Nephron (organoid): ENCODE results near the gene LRRC8D.

Source experiments
- H3K27ac Mint-ChIP-seq, 3 experiments: 2 replicates each; pipeline ENCODE4 v1.8.0; 2020; ENCODE audit warnings: mixed read lengths in 3 of 3, mild to moderate bottlenecking in 2 of 3, moderate library complexity in 1 of 3
- H3K27me3 Mint-ChIP-seq: 2 replicates; pipeline ENCODE4 v1.8.0; 2021; ENCODE audit warnings: low read depth, mild to moderate bottlenecking, moderate library complexity, mixed read lengths
- H3K36me3 Mint-ChIP-seq: 2 replicates; pipeline ENCODE4 v1.8.0; 2020; ENCODE audit warnings: low read depth, mixed read lengths
- H3K4me1 Mint-ChIP-seq: 2 replicates; pipeline ENCODE4 v1.8.0; 2020; ENCODE audit warnings: mixed read lengths
- H3K4me3 Mint-ChIP-seq, 3 experiments: 2 replicates each; pipeline ENCODE4 v1.8.0; 2020; ENCODE audit warnings: mild to moderate bottlenecking in 3 of 3, mixed read lengths in 3 of 3, moderate library complexity in 2 of 3
- H3K9me3 Mint-ChIP-seq: 2 replicates; pipeline ENCODE4 v1.8.0; 2020; ENCODE audit warnings: mixed read lengths
- CTCF ChIP-seq, 3 experiments: fragments of 200-600 bp; sonication (generic); IDR thresholded peaks; one replicate each; pipeline ENCODE4 v1.5.0; 2021; ENCODE audit warnings: antibody characterized with exemption in 3 of 3; ENCODE audit not compliant: unreplicated experiment in 3 of 3

LRRC8D gene

DNA sequence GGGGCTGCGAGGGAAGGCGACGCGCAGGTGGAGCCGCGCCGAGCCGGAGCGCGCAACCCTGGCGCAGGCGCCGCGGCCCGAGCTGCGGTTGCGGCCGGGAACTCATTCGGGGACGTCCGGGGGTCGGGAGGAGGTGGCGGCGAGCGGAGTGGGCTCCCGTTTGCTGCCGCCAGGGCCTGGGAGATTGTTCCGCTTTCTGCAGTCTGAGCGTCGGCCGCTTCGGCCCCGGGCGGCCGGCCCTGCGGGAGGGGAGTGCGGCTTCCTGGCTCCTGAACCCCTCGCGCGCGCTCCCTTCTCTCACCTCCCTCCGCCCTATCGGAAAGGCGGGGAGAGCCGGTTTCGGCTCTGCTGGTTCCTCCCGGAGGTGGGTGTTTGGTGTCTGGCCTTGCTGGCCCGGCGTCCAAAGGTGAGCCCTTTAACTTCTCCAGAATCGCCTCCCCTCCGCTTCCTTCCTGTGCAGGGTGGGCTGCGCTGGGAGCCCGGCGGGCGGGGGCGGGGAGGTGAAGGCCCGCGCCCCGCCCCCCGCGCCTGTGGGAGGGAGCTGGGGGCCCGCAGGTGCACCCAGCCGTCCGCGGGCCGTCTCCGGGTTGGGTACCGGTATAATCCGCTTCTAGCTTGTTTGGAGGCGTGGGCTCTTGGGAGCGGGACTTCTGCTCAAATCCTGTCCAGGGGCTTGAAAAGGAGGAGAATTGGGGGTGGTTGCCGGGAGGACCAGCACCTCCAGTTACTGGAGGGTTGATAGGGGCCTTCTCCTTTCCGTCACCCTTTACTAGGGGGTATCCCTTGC lies 683 bp downstream of the LRRC8D start:
- Mint-ChIP-seq H3K27me3 (peaks cover 27% of the 10 kb centered on the region), H3K4me3 (peak overlapping the region; percentile 84 to 94 (median 90)), H3K4me1 (peaks cover 12% of the 10 kb centered on the region), H3K9me3 (no peaks in the 10 kb centered on the region), H3K27ac (peak overlapping the region; percentile 30 to 89 (median 60)), H3K36me3 (peaks cover 9% of the 10 kb centered on the region)
- peak in 2 of 3 experiments; percentile 13 to 31 for TF ChIP-seq CTCF (IDR thresholded peaks at IDR 0.05; ENCODE audit: unreplicated experiment in 3 of 3)

GRCh38 chr1:89822109-89822962 lies 1.5 kb downstream of the LRRC8D start:
- H3K27ac Mint-ChIP-seq: peak overlapping the region; percentile 30 to 89 (median 60)
- peak overlapping the region; percentile 84 to 94 (median 90) for H3K4me3 Mint-ChIP-seq
- H3K36me3 Mint-ChIP-seq: peaks cover 12% of the 10 kb centered on the region
- H3K9me3 Mint-ChIP-seq: no peaks in the 10 kb centered on the region
- peaks cover 12% of the 10 kb centered on the region for H3K4me1 Mint-ChIP-seq
- peaks cover 27% of the 10 kb centered on the region for H3K27me3 Mint-ChIP-seq
- TF ChIP-seq CTCF (IDR thresholded peaks at IDR 0.05; ENCODE audit: unreplicated experiment in 3 of 3): no peak

DNA sequence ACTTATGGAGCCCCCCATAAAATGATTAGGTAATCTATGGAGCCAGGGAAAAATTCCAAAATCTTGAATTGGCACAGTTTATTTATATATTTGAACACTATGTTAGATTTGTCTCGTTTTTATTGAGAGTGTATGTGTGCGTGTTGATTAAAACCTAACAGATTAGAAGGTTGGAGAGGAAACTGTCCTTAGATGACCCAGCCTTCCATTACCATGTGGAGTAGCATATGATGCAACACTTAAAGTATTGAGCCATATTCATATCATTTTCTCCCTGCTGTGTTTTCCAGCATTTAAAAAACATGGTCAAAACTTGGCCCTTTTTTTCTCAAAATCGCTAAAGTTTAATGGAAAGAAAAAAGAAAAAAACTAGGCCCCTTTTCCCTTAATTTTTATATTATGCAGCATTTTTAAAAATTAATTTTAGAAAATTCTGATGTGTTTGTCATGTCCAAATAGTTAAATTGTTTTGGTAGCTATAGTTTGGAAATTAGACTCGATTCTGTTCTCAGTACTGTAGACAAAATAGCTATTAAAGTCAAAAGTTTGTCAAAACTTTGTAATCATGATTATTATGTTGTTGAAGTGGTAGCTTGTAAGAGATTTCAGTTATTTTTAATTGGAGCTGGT lies 2.3 kb downstream of the LRRC8D start:
- peak overlapping the region; percentile 84 to 94 (median 90) for H3K4me3 Mint-ChIP-seq
- peaks cover 12% of the 10 kb centered on the region for H3K4me1 Mint-ChIP-seq
- no peaks in the 10 kb centered on the region for H3K9me3 Mint-ChIP-seq
- peak overlapping the region; percentile 22 to 80 (median 37) for H3K27ac Mint-ChIP-seq
- TF ChIP-seq CTCF (IDR thresholded peaks at IDR 0.05; ENCODE audit: unreplicated experiment in 3 of 3): no peak
- peaks cover 27% of the 10 kb centered on the region for H3K27me3 Mint-ChIP-seq
- peaks cover 16% of the 10 kb centered on the region for H3K36me3 Mint-ChIP-seq

GRCh38 chr1:89823679-89824292 lies 3.0 kb downstream of the LRRC8D start:
- TF ChIP-seq CTCF (IDR thresholded peaks at IDR 0.05; ENCODE audit: unreplicated experiment in 3 of 3): no peak

GRCh38 chr1:89826594-89826993 lies 5.8 kb downstream of the LRRC8D start:
- peaks cover 16% of the 10 kb centered on the region for H3K36me3 Mint-ChIP-seq

More at GRCh38 chr1:89823679-89824292, 3.0 kb downstream of the LRRC8D start:
- Mint-ChIP-seq H3K27ac (peak overlapping the region; percentile 22 to 80 (median 37)), H3K4me1 (peaks cover 12% of the 10 kb centered on the region), H3K36me3 (peaks cover 16% of the 10 kb centered on the region), H3K4me3 (peak overlapping the region; percentile 6 to 39 (median 27)), H3K9me3 (no peaks in the 10 kb centered on the region), H3K27me3 (peaks cover 27% of the 10 kb centered on the region)

More at GRCh38 chr1:89826594-89826993, 5.8 kb downstream of the LRRC8D start:
- no peak overlapping the region for H3K27ac Mint-ChIP-seq
- no peak overlapping the region for H3K4me3 Mint-ChIP-seq
- H3K9me3 Mint-ChIP-seq: no peaks in the 10 kb centered on the region
- peaks cover 11% of the 10 kb centered on the region for H3K27me3 Mint-ChIP-seq
- H3K4me1 Mint-ChIP-seq: peaks cover 9% of the 10 kb centered on the region
- TF ChIP-seq CTCF (IDR thresholded peaks at IDR 0.05; ENCODE audit: unreplicated experiment in 3 of 3): no peak
